Limb (tissue), 2 donors: ENCODE data around the gene SAXO2.
"Not testable (repeated sequence)": the region's sequence is repeated elsewhere in the genome, so short reads cannot be mapped to it uniquely, and the experiment has no call there.

ENCODE experiments used
- DNase-seq, 2 donors: peaks; one replicate each; pipeline ENCODE4 v3.0.0-alpha.2; 2016; ENCODE audit errors: extremely low spot score in 2 of 2

The SAXO2 gene

GRCh38 chr15:82262422-82263026 lies at the start of gene SAXO2, which contains the start of gene EFL1:
Gene SAXO2, plus strand, starts transcription at chr15:82262818. Its CDS starts 62 bp downstream, at chr15:82262880.
Gene EFL1, minus strand, starts transcription at chr15:82262734. Its CDS starts 956 bp downstream, at chr15:82261778.
- DNase-seq = peak; percentile 88 to 94

DNA sequence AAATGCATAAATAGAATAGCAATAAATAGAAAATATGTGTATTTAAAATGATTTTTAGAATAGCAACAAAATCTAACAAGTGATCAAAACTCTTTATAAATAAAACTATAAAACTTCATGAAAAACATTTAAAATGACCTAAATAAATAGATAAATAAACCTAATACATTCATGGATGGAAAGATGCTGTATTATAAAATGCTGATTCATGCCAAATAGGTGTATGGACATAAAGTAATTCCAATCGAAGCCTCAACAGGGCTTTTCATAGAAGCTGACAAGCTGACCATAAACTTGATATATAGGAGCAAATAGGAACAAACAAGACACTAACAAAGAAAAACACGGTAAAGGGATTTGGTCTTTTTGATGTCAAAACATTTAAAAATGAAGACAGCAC lies 46.5 kb upstream of the SAXO2 start:
- not testable (repeated sequence) for DNase-seq

DNA sequence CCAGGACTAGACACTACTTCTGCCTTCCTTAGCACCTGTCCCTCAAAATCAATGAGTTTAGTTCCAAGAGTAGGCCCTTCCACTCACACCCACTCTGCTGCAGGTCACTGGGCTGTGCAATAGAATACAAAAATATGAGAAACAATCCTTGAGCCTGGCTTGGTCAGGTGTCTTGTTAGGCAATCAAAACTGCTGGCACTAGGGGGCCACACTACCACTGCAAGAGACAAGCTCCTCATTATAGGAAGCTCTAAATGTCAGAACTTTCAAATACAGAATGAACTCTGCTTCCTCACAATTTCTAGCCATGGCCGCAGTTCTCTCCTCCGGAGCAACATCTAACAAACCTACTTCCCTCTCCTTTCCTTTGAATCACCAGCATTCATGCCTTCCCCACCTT lies 41.1 kb upstream of the SAXO2 start:
- not testable (repeated sequence) for DNase-seq

- no peak for DNase-seq
Observed at GRCh38 chr15:82228750-82229149, 33.9 kb upstream of the SAXO2 start.

DNA sequence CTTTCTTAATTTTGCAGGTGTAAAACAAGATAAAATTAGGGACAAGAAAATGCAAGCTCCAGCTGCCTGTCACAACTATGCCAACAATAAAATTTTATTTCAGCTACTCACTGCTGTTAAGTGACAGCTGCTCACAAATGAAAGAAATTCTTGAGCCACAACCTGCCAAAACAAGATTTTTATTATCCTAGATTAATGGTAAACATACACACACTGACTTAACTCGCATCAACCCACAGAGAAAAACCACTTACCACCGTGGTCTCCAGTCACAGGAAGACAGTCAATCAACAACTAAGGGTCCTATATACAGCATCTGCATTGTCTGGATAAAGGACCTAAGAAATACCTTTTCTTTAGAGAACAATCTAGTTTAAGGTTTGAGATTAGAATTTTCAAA lies 31.4 kb upstream of the SAXO2 start:
- DNase-seq = no peak

- DNase-seq = no peak
Observed at GRCh38 chr15:82231842-82232241, 30.8 kb upstream of the SAXO2 start.

- DNase-seq = not testable (repeated sequence)
Observed at GRCh38 chr15:82237944-82238534, 24.6 kb upstream of the SAXO2 start.

GRCh38 chr15:82239685-82240391 lies 22.8 kb upstream of the SAXO2 start:
- no peak for DNase-seq

GRCh38 chr15:82241836-82242499 lies 20.6 kb upstream of the SAXO2 start:
- DNase-seq = not testable (repeated sequence)

DNA sequence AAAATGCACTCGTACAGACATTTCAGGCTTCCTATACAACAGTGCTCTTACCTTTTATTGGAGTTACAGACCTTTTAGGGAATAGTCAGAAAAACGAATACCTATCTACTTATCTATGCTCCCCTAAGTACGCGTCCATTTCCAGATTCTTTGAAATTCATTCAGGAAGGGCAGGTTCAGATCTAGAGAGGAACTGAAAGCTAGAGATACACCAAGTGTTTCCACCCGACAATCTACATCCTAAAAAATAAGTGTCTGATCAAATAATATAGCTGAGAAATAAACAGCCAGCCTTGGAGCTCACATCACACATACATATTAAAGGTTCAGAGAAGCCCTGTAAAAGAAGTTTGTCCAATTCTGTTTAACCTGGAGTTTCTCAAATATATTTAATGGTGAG lies 19.0 kb upstream of the SAXO2 start:
- DNase-seq = not testable (repeated sequence)

- not testable (repeated sequence) for DNase-seq
Observed at GRCh38 chr15:82245956-82246355, 16.7 kb upstream of the SAXO2 start.

- not testable (repeated sequence) for DNase-seq
Observed at GRCh38 chr15:82248261-82248660, 14.4 kb upstream of the SAXO2 start.

DNA sequence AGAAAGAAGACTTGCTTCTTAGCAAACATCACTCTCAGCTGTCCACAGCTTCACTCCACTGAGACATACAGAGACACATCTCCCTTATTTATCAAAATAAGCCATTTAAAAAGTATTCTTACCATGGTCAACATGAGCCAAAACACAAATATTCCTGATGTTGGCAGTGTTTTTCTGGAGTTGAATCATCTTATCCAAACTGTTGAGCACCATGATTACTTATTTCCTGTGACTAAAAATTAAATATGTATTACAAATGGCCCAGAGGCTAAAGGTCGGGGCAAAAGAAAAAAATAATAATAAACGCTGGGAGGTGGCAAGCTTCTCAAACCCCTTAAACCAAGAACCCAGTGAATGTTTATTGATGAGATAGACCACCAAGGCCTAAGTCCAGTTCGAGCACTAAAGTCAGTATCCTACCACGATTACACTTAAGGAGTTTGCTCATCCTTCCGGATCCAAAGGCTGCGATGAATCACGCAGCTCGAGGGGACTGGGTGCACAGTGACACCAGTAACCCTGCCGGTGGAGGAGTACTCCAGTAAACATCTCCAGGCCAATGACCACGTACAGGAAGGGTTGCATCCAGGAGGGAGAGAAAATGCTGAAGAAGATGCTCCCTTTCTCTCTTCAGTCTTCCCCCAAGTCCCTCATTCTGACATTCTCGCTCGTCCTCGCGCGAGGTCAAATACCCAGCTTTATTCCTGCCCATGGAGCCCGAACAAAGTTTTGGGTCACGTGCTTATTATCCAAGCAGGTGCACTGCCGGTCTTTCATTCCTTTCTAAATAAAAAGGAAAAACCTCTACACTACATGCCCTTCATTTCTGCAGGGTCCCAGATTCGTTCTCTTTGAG lies 824 bp upstream of the SAXO2 start:
- not testable (repeated sequence) for DNase-seq

- DNase-seq = no peak
Observed at GRCh38 chr15:82263350-82263749, 732 bp downstream of the SAXO2 start.

DNA sequence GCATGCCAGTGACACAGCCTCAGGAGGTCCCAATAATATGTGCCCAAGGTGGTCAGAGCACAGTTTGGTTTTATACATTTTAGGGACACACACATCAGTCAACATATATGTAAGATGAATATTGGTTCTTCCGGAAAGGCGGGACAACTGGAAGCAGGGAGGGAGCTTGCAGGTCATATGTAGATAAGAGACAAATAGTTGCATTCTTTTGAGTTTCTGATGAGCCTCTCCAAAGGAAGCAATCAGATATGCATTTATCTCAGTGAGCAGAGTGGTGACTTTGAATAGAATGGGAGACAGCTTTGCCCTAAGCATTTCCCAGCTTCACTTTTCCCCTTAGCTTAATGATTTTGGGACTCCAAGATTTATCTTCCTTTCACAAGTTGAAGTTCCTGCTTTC lies 4.5 kb downstream of the SAXO2 start:
- not testable (repeated sequence) for DNase-seq

- DNase-seq = not testable (repeated sequence)
Observed at GRCh38 chr15:82268454-82268853, 5.8 kb downstream of the SAXO2 start.

GRCh38 chr15:82272154-82272553 lies 9.5 kb downstream of the SAXO2 start:
- DNase-seq = no peak

DNA sequence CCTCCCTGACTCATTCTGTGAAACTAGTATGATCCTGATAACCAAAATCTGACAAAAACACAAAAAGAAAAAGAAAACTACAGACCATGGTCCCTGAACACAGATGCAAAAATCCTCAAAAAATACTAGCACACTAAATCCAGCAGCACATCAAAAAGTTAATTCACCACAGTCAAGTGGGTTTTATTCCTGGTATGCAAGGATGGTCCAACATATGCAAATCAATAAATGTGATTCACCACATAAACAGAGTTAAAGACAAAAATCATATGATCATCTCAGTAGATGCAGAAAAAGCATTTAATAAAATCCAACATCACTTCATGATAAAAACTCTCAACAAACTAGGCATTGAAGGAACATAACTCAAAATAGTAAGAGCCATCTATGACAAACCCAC lies 12.8 kb downstream of the SAXO2 start:
- DNase-seq = no peak

GRCh38 chr15:82281276-82281675 lies 18.7 kb downstream of the SAXO2 start:
- not testable (repeated sequence) for DNase-seq

DNA sequence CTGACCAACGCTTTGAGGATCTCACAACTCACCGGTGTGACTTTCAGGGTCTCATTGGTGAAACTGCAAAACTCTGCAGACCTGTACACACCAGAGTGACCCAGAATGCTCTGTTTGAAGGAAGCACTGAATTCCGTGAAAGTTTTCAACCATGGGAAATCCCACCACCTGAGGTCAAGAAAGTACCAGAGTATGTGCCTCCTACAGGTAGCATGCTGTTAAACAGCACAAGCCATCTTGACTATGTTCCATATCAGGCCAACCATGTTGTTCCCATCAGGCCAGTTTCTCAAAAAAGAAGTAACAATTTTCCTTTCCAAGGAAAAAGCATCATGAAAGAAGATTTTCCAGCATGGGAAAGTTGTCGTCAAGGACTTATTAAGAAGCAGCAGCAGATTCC lies 19.8 kb downstream of the SAXO2 start:
- not testable (repeated sequence) for DNase-seq

DNA sequence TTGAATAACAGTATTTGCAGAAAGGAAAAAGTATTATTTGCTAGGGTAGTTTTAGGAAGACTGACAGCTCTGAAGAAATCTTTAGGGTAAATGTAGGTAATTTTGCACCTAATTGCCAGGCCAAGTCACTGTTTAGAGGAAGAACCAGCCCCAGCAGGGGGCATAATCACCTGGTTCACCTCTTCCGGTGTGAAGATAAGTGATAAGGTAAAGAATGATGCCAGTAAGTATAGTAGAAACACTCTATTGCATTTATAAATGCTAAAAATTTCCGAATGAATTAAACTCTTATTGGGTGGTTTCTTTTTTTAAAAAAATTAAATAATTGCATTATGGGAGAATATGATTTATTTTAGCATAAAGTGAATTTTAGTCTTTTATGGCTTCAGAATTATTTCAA lies 21.8 kb downstream of the SAXO2 start:
- not testable (repeated sequence) for DNase-seq
